A673 (cell line): Measurements from ENCODE around the gene CD3E. TPM values are rescaled to one million over a fixed set of nuclear protein-coding genes. Genes with fewer than 3 reads are reported as not detected.

Experiments
- BruUV-seq: library from RNA; stranded (reverse); fragments of 400-500 nt; replicated peaks from 2 replicates; lab custom pipeline; 2021; lab: Mats Ljungman, UMichigan
- CTCF ChIA-PET: fragments of 300-600 bp; sonication (Branson Sonifier 250); formaldehyde crosslinking; loops from one replicate; lab custom pipeline; 2022; ENCODE audit warnings: antibody characterized with exemption; lab: Charles Lee
- POLR2A ChIA-PET: fragments of 300-600 bp; sonication (Branson Sonifier 250); formaldehyde crosslinking; loops from one replicate; lab custom pipeline; 2022; ENCODE audit warnings: antibody characterized with exemption; ENCODE audit not compliant: low non-redundant PET; lab: Charles Lee
- DNase-seq: peaks from one replicate; pipeline ENCODE4 v3.0.0-alpha.2; 2015; ENCODE audit warnings: low spot score
- H3K27ac ChIP-seq: fragments of 200-600 bp; sonication (generic); 2 replicates; pipeline ENCODE4 v1.5.1; 2016; ENCODE audit warnings: mixed run types, low read depth, mild to moderate bottlenecking, mixed read lengths, antibody characterized with exemption, low read length; ENCODE audit not compliant: poor library complexity, severe bottlenecking
- H3K27me3 ChIP-seq: fragments of 200-600 bp; sonication (generic); replicated peaks from 2 replicates; pipeline ENCODE4 v1.6.1; 2017; ENCODE audit warnings: mixed run types, low read depth, mild to moderate bottlenecking, mixed read lengths, antibody characterized with exemption, low read length; ENCODE audit not compliant: insufficient read depth, poor library complexity
- H3K36me3 ChIP-seq: fragments of 200-600 bp; sonication (generic); 2 replicates; pipeline ENCODE4 v1.6.1; 2016; ENCODE audit warnings: mixed run types, mild to moderate bottlenecking, mixed read lengths, antibody characterized with exemption, low read length; ENCODE audit not compliant: insufficient read depth, poor library complexity, severe bottlenecking
- H3K4me1 ChIP-seq: fragments of 200-600 bp; sonication (generic); 2 replicates; pipeline ENCODE4 v1.6.1; 2017; ENCODE audit warnings: mixed run types, mild to moderate bottlenecking, mixed read lengths, antibody characterized with exemption, low read length; ENCODE audit not compliant: insufficient read depth, poor library complexity, severe bottlenecking
- H3K4me3 ChIP-seq: fragments of 200-600 bp; sonication (generic); 2 replicates; pipeline ENCODE4 v1.5.1; 2016; ENCODE audit warnings: low read depth, mixed run types, mild to moderate bottlenecking, mixed read lengths, low read length; ENCODE audit not compliant: poor library complexity, severe bottlenecking
- H3K9me3 ChIP-seq: fragments of 200-600 bp; sonication (generic); 2 replicates; pipeline ENCODE4 v1.6.1; 2016; ENCODE audit warnings: mixed run types, low read depth, mild to moderate bottlenecking, mixed read lengths, antibody characterized with exemption, low read length; ENCODE audit not compliant: poor library complexity, severe bottlenecking
- EZH2 ChIP-seq: fragments of 200-600 bp; sonication (generic); IDR thresholded peaks from 2 replicates; pipeline ENCODE4 v1.6.1; 2017; ENCODE audit warnings: borderline replicate concordance, low read depth, mild to moderate bottlenecking, mixed read lengths, antibody characterized with exemption, low read length; ENCODE audit not compliant: poor library complexity, severe bottlenecking
- intact Hi-C: fragments of 100-400 bp; cut with micrococcal nuclease; formaldehyde crosslinking; loops from one replicate; pipeline ENCODE4 v1.10.0; 2022; ENCODE audit not compliant: unreplicated experiment
- total RNA-seq: library from RNA; stranded (reverse); gene quantifications from 2 replicates; pipeline ENCODE4 v1.2.3, GENCODE V29; 2021
- TF ChIP-seq, protein P1 (sequence below): fragments of 300-800, 200-600 bp; sonication (generic); conservative IDR thresholded peaks from 2 replicates; pipeline ENCODE4 v1.5.1; 2017; ENCODE audit warnings: low read depth, mild to moderate bottlenecking, antibody characterized with exemption, low read length, moderate library complexity, mixed read lengths

The CD3E gene
- total RNA-seq, 1 experiment from 2014 or later = not detected

GRCh38 chr11:118294053-118294452 lies 10.5 kb upstream of the CD3E start:
- no peak for DNase-seq
- Histone ChIP-seq H3K9me3 (no peaks in the 10 kb centered on the region), H3K27me3 (peaks cover 15% of the 10 kb centered on the region), H3K27ac (no peak overlapping the region), H3K36me3 (no peaks in the 10 kb centered on the region), H3K4me1 (no peaks in the 10 kb centered on the region), H3K4me3 (no peak overlapping the region)
- CTCF ChIA-PET = interaction anchor here (0.6 kb wide), 1 partner anchor 30 kb away, joined by 17 read pairs; no protein-coding TSS in a partner anchor
- POLR2A ChIA-PET = no interaction called here
- no TSS peak for BruUV-seq
- TF ChIP-seq, protein P1, sequence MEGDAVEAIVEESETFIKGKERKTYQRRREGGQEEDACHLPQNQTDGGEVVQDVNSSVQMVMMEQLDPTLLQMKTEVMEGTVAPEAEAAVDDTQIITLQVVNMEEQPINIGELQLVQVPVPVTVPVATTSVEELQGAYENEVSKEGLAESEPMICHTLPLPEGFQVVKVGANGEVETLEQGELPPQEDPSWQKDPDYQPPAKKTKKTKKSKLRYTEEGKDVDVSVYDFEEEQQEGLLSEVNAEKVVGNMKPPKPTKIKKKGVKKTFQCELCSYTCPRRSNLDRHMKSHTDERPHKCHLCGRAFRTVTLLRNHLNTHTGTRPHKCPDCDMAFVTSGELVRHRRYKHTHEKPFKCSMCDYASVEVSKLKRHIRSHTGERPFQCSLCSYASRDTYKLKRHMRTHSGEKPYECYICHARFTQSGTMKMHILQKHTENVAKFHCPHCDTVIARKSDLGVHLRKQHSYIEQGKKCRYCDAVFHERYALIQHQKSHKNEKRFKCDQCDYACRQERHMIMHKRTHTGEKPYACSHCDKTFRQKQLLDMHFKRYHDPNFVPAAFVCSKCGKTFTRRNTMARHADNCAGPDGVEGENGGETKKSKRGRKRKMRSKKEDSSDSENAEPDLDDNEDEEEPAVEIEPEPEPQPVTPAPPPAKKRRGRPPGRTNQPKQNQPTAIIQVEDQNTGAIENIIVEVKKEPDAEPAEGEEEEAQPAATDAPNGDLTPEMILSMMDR = no peak
- TF ChIP-seq EZH2 = no peak
- intact Hi-C loops = loop anchor here (10.0 kb wide), 1 partner anchor 191 kb away; no protein-coding TSS in a partner anchor

DNA sequence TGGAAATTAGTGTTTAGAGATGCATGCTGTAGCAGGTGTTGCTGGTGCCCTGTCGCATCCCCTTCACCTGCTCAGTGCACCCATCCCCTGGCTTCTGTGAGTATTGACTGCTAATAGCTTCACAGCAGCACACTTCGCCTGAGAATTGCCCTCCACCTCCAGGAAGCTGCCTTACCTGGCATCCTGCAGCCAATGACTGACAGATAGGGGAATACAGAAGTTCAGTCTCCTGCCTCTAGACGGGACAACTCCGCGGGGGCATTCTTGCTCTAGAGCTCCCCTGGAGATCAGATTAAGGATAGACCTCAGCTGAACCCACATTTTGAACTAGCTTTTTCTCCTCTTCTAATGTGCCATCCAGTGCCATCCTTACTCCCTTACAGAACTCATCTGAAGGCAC lies 9.3 kb upstream of the CD3E start:
- intact Hi-C loops = loop anchor here (10.0 kb wide), 1 partner anchor 190 kb away; no protein-coding TSS in a partner anchor
- no peaks in the 10 kb centered on the region for H3K36me3 ChIP-seq
- no peak overlapping the region for H3K4me3 ChIP-seq
- BruUV-seq = no TSS peak
- TF ChIP-seq EZH2 = no peak
- TF ChIP-seq, protein P1 = no peak
- POLR2A ChIA-PET = no interaction called here
- no peaks in the 10 kb centered on the region for H3K9me3 ChIP-seq
- DNase-seq = peak; percentile 11
- CTCF ChIA-PET = interaction anchor here (0.5 to 0.8 kb wide), 2 partner anchors 227 to 274 kb away, joined by 4 read pairs; no protein-coding TSS in a partner anchor
- no peaks in the 10 kb centered on the region for H3K4me1 ChIP-seq
- H3K27me3 ChIP-seq = peaks cover 15% of the 10 kb centered on the region
- H3K27ac ChIP-seq = no peak overlapping the region

GRCh38 chr11:118295815-118296454 lies 8.6 kb upstream of the CD3E start:
- no peak overlapping the region for H3K4me3 ChIP-seq
- peaks cover 22% of the 10 kb centered on the region for H3K27me3 ChIP-seq
- peak; percentile 48 for DNase-seq
- ChIA-PET CTCF (interaction anchor here (0.8 kb wide), 1 partner anchor 226 kb away, joined by 4 read pairs; no protein-coding TSS in a partner anchor), POLR2A (no interaction called here)
- BruUV-seq = no TSS peak
- intact Hi-C loops = loop anchor here (10.0 kb wide), 1 partner anchor 189 kb away; no protein-coding TSS in a partner anchor
- H3K36me3 ChIP-seq = no peaks in the 10 kb centered on the region
- no peaks in the 10 kb centered on the region for H3K9me3 ChIP-seq
- no peaks in the 10 kb centered on the region for H3K4me1 ChIP-seq
- no peak overlapping the region for H3K27ac ChIP-seq
- TF ChIP-seq, protein P1 = peak; percentile 69
- no peak for TF ChIP-seq EZH2
